Ecto neural progenitor cell (in vitro differentiated cells): Measurements from ENCODE around the gene ZNF672.
"Not testable (repeated sequence)": the region's sequence is repeated elsewhere in the genome, so short reads cannot be mapped to it uniquely, and the experiment has no call there.

Experiments used
- DNase-seq: peaks from one replicate; pipeline ENCODE4 v3.0.0-alpha.2; 2018; ENCODE audit warnings: low spot score

ZNF672 gene

GRCh38 chr1:248812736-248813425 lies 25.1 kb upstream of the ZNF672 start:
- DNase-seq = no peak

- no peak for DNase-seq
Observed at GRCh38 chr1:248813546-248813945, 24.5 kb upstream of the ZNF672 start.

- no peak for DNase-seq
Observed at GRCh38 chr1:248814351-248814750, 23.7 kb upstream of the ZNF672 start.

- no peak for DNase-seq
Observed at GRCh38 chr1:248815407-248816034, 22.5 kb upstream of the ZNF672 start.

GRCh38 chr1:248816042-248816851 lies 21.8 kb upstream of the ZNF672 start:
- DNase-seq = no peak

GRCh38 chr1:248817065-248817464 lies 21.0 kb upstream of the ZNF672 start:
- no peak for DNase-seq

GRCh38 chr1:248818505-248819374 lies 19.3 kb upstream of the ZNF672 start:
- DNase-seq = no peak

- no peak for DNase-seq
Observed at GRCh38 chr1:248820041-248820585, 17.9 kb upstream of the ZNF672 start.

- peak; percentile 15 for DNase-seq
Observed at GRCh38 chr1:248821101-248821500, 16.9 kb upstream of the ZNF672 start.

- peak; percentile 18 for DNase-seq
Observed at GRCh38 chr1:248821641-248822040, 16.4 kb upstream of the ZNF672 start.

GRCh38 chr1:248822148-248823032 lies 15.6 kb upstream of the ZNF672 start:
- peak; percentile 3 for DNase-seq

GRCh38 chr1:248823517-248824001 lies 14.5 kb upstream of the ZNF672 start:
- no peak for DNase-seq

- DNase-seq = no peak
Observed at GRCh38 chr1:248824301-248824700, 13.7 kb upstream of the ZNF672 start.

GRCh38 chr1:248824701-248825100 lies 13.3 kb upstream of the ZNF672 start:
- no peak for DNase-seq

- DNase-seq = no peak
Observed at GRCh38 chr1:248825136-248825535, 12.9 kb upstream of the ZNF672 start.

- no peak for DNase-seq
Observed at GRCh38 chr1:248825573-248825908, 12.5 kb upstream of the ZNF672 start.

- peak; percentile 92 for DNase-seq
Observed at GRCh38 chr1:248825909-248826760, 11.9 kb upstream of the ZNF672 start, which contains the start of gene SH3BP5L. Gene SH3BP5L, minus strand, starts transcription at chr1:248825915. Its CDS starts 980 bp downstream, at chr1:248824935.

GRCh38 chr1:248828845-248829244 lies 9.2 kb upstream of the ZNF672 start:
- DNase-seq = no peak

GRCh38 chr1:248830718-248831017 lies 7.4 kb upstream of the ZNF672 start:
- DNase-seq = not testable (repeated sequence)

- no peak for DNase-seq
Observed at GRCh38 chr1:248831842-248832241, 6.2 kb upstream of the ZNF672 start.
